SH-SY5Y (cell line): Measurements from ENCODE around the gene GPSM1.

Experiments used
- GATA2 ChIP-seq: IDR thresholded peaks from 2 replicates; pipeline ENCODE4 v1.6.1; 2011; ENCODE audit warnings: mild to moderate bottlenecking, low read depth, low read length
- GATA3 ChIP-seq: IDR thresholded peaks from 2 replicates; pipeline ENCODE4 v1.6.1; 2011; ENCODE audit warnings: low read depth, mild to moderate bottlenecking, low read length, moderate library complexity

- TF ChIP-seq GATA2 (no peak), GATA3 (no peak)
These were observed 65.5 kb downstream of the GPSM1 start for GRCh38 chr9:136392538-136393449.
